ENCODE data around the gene NHEJ1. TPM values are rescaled to one million over a fixed set of nuclear protein-coding genes. Genes with fewer than 3 reads are reported as not detected.

Gene NHEJ1
- polyA plus RNA-seq, 4 donors: 17.5 to 20.3 (median 19.8) TPM

- no peak for DNase-seq (ENCODE audit: low read depth in 4 of 4, low spot score in 2 of 4)
Observed at GRCh38 chr2:219060821-219061791, 99.5 kb downstream of the NHEJ1 start, which contains the start of gene IHH. Gene IHH, minus strand, starts transcription at chr2:219060921. Its CDS starts 454 bp downstream, at chr2:219060467.

GRCh38 chr2:219059725-219060682 lies 100.6 kb downstream of the NHEJ1 start:
- no peak for DNase-seq (ENCODE audit: low read depth in 4 of 4, low spot score in 2 of 4)

GRCh38 chr2:219059375-219059724 lies 101.3 kb downstream of the NHEJ1 start:
- no peak for DNase-seq (ENCODE audit: low read depth in 4 of 4, low spot score in 2 of 4)

GRCh38 chr2:219058541-219059374 lies 101.9 kb downstream of the NHEJ1 start:
- no peak for DNase-seq (ENCODE audit: low read depth in 4 of 4, low spot score in 2 of 4)

- DNase-seq (ENCODE audit: low read depth in 4 of 4, low spot score in 2 of 4): peak in 1 of 4 donors; percentile 36
Observed at GRCh38 chr2:219057709-219058540, 102.7 kb downstream of the NHEJ1 start.

GRCh38 chr2:219056896-219057708 lies 103.5 kb downstream of the NHEJ1 start:
- no peak for DNase-seq (ENCODE audit: low read depth in 4 of 4, low spot score in 2 of 4)

- DNase-seq (ENCODE audit: low read depth in 4 of 4, low spot score in 2 of 4): no peak
Observed at GRCh38 chr2:219056176-219056895, 104.3 kb downstream of the NHEJ1 start.

- DNase-seq (ENCODE audit: low read depth in 4 of 4, low spot score in 2 of 4): no peak
Observed at GRCh38 chr2:219054956-219055903, 105.4 kb downstream of the NHEJ1 start.

- no peak for DNase-seq (ENCODE audit: low read depth in 4 of 4, low spot score in 2 of 4)
Observed at GRCh38 chr2:219049282-219049681, 111.3 kb downstream of the NHEJ1 start.

- DNase-seq (ENCODE audit: low read depth in 4 of 4, low spot score in 2 of 4): peak in 2 of 4 donors; percentile 56 to 64
Observed at GRCh38 chr2:219045937-219046550, 114.6 kb downstream of the NHEJ1 start.

GRCh38 chr2:219042750-219043149 lies 117.9 kb downstream of the NHEJ1 start:
- DNase-seq (ENCODE audit: low read depth in 4 of 4, low spot score in 2 of 4): no peak

- DNase-seq (ENCODE audit: low read depth in 4 of 4, low spot score in 2 of 4): no peak
Observed at GRCh38 chr2:219042157-219042556, 118.5 kb downstream of the NHEJ1 start.

- no peak for DNase-seq (ENCODE audit: low read depth in 4 of 4, low spot score in 2 of 4)
Observed at GRCh38 chr2:219041252-219041651, 119.4 kb downstream of the NHEJ1 start, which contains the start of gene CFAP65. Gene CFAP65, minus strand, starts transcription at chr2:219041516. Its CDS starts 2,468 bp downstream, at chr2:219039048.

- DNase-seq (ENCODE audit: low read depth in 4 of 4, low spot score in 2 of 4): no peak
Observed at GRCh38 chr2:219038600-219038999, 122.0 kb downstream of the NHEJ1 start.

- DNase-seq (ENCODE audit: low read depth in 4 of 4, low spot score in 2 of 4): no peak
Observed at GRCh38 chr2:219037783-219038499, 122.7 kb downstream of the NHEJ1 start.

Measured in left renal cortex interstitium (tissue), 4 donors.